HG03469 (cell line): ENCODE measurements around the gene TAF11L9.
"Not testable (repeated sequence)": the region's sequence is repeated elsewhere in the genome, so short reads cannot be mapped to it uniquely, and the experiment has no call there.

Experiments
- ATAC-seq: cut with Tn5 transposase; IDR thresholded peaks from one replicate; pipeline ENCODE4 v1.9.1; 2021; ENCODE audit warnings: mild to moderate bottlenecking, moderate library complexity, moderate number of reproducible peaks; ENCODE audit not compliant: unreplicated experiment

Gene TAF11L9

GRCh38 chr5:17594255-17594654 is at the start of gene TAF11L9:
Gene TAF11L9 (minus strand): TSS chr5:17594394.
- ATAC-seq: not testable (repeated sequence)

GRCh38 chr5:17634160-17634559 is 40.0 kb upstream of the TAF11L9 start, which contains the start of gene TAF11L14:
Gene TAF11L14 (plus strand): TSS chr5:17634460.
- no peak for ATAC-seq

- ATAC-seq: not testable (repeated sequence)
Observed at GRCh38 chr5:17631788-17632187, 37.6 kb upstream of the TAF11L9 start, which contains the start of gene TAF11L13. Gene TAF11L13 (plus strand): TSS chr5:17632088.

GRCh38 chr5:17625686-17626085 is 31.5 kb upstream of the TAF11L9 start:
- ATAC-seq: no peak

- ATAC-seq: no peak
Observed at GRCh38 chr5:17620627-17621026, 26.4 kb upstream of the TAF11L9 start.

- no peak for ATAC-seq
Observed at GRCh38 chr5:17619354-17619753, 25.2 kb upstream of the TAF11L9 start.

- ATAC-seq: no peak
Observed at GRCh38 chr5:17614872-17615605, 20.8 kb upstream of the TAF11L9 start.

GRCh38 chr5:17610092-17610491 is 15.9 kb upstream of the TAF11L9 start, which contains the start of gene TAF11L12:
Gene TAF11L12 (plus strand): TSS chr5:17610392.
- ATAC-seq: not testable (repeated sequence)

- not testable (repeated sequence) for ATAC-seq
Observed at GRCh38 chr5:17607461-17607860, 13.3 kb upstream of the TAF11L9 start.

GRCh38 chr5:17604951-17605350 is 10.8 kb upstream of the TAF11L9 start:
- ATAC-seq: no peak

- ATAC-seq: not testable (repeated sequence)
Observed at GRCh38 chr5:17603880-17604279, 9.7 kb upstream of the TAF11L9 start, which contains the start of gene TAF11L11. Gene TAF11L11 (plus strand): TSS chr5:17604183.

- not testable (repeated sequence) for ATAC-seq
Observed at GRCh38 chr5:17597728-17598127, 3.5 kb upstream of the TAF11L9 start, which contains the start of gene TAF11L10. Gene TAF11L10 (minus strand): TSS chr5:17597828.

GRCh38 chr5:17590860-17591259 is 3.3 kb downstream of the TAF11L9 start, which contains the start of gene TAF11L8:
Gene TAF11L8 (minus strand): TSS chr5:17590960.
- ATAC-seq: not testable (repeated sequence)

GRCh38 chr5:17585658-17586057 is 8.5 kb downstream of the TAF11L9 start, which contains the start of gene TAF11L7:
Gene TAF11L7 (minus strand): TSS chr5:17585758.
- not testable (repeated sequence) for ATAC-seq
